ENCODE results near the gene ASCL2. TPM values are rescaled to one million over a fixed set of nuclear protein-coding genes. Genes with fewer than 3 reads are reported as not detected.
A peak's percentile ranks its signal among the peaks of the same experiment; 100 is the strongest.

ASCL2 gene
- total RNA-seq, 3 donors from 2014 or later = 0.96 to 4.8 (median 3.3) TPM

DNA sequence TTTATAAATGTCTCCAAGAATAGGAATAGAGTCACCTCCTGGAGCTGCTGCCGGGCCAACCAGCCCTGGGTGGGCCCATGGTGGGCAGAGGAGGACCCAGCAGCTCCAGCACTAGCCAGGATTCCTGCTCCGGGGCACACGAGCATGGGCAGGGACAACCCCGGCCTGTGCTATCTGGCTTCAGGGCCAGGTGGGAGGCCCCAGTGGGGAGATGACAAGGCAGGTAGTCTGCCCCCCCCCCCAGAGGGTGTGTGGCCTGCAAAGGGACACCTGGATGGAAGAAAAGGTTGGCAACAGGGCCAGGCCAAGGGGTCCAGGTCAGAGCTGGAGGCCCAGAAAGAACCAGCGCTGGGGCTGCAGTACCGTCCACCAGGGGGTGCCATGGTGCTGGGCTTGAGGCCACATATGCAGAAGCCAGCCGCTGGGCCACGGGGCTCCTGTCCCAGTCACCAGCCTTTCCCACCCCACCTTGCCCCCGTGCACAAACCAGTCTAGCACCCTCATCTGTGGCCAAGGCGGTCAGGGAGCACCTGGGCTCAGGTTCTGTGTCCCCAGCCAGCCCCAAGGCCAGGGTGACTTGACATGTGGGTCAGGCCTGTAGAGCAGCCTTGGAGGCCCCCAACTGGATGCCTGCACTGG is 34.9 kb upstream of the ASCL2 start:
- peak overlapping the region in 1 of 3 donors; percentile 44 for H3K4me3 ChIP-seq
- no peaks in the 10 kb centered on the region for H3K36me3 ChIP-seq
- peak; percentile 71 to 84 for DNase-seq (ENCODE audit: low spot score in 2 of 2)
- TF ChIP-seq, protein P1, sequence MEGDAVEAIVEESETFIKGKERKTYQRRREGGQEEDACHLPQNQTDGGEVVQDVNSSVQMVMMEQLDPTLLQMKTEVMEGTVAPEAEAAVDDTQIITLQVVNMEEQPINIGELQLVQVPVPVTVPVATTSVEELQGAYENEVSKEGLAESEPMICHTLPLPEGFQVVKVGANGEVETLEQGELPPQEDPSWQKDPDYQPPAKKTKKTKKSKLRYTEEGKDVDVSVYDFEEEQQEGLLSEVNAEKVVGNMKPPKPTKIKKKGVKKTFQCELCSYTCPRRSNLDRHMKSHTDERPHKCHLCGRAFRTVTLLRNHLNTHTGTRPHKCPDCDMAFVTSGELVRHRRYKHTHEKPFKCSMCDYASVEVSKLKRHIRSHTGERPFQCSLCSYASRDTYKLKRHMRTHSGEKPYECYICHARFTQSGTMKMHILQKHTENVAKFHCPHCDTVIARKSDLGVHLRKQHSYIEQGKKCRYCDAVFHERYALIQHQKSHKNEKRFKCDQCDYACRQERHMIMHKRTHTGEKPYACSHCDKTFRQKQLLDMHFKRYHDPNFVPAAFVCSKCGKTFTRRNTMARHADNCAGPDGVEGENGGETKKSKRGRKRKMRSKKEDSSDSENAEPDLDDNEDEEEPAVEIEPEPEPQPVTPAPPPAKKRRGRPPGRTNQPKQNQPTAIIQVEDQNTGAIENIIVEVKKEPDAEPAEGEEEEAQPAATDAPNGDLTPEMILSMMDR (IDR thresholded peaks at IDR 0.05) = peak; percentile 74 to 93 (median 90)
- TF ChIP-seq POLR2A (IDR thresholded peaks at IDR 0.05) (no peak), POLR2AphosphoS5 (IDR thresholded peaks at IDR 0.05) (no peak)
- peak overlapping the region; percentile 26 to 86 for H3K27ac ChIP-seq
- H3K9me3 ChIP-seq = no peaks in the 10 kb centered on the region
- H3K27me3 ChIP-seq = no peaks in the 10 kb centered on the region
- intact Hi-C loops (cut with DNase I; ENCODE audit: low total_unique reads) = no loop called here
- H3K4me1 ChIP-seq = peaks cover 0 to 11% of the 10 kb centered on the region in 2 donors

DNA sequence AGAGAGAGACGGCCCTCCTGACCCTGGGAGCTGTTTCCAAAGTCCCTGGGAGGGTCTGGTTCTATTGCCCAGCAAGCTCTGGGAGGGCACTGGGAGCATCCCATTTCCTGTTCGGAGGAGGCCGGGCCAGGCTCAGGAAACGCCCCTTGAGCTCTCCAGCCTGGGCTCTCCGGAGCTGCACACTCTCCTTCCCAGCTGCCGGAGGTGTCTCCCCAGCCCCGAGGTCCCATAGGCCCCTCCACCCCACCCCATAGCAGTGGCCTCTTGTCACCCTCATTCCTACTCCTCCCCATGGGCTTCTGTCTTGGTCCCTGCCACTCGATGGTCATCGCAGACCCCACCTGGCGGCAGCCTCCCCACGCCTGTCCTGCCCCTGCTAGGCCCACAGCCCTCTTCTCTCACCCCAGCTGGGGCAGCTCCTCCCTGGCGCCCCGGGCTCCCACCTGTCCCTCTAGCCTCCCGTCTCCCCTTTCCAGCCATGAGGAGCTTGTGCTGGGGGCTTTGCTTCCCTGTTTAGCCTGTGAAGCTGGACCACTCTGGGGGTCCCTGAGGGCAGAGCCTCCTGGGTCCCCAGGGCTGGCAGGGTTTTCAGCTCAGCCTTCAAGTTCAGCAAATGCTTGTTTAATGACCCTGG is 34.2 kb upstream of the ASCL2 start:
- no peak for TF ChIP-seq POLR2A (IDR thresholded peaks at IDR 0.05)
- TF ChIP-seq, protein P1 (IDR thresholded peaks at IDR 0.05) = no peak
- TF ChIP-seq POLR2AphosphoS5 (IDR thresholded peaks at IDR 0.05) = no peak
- Histone ChIP-seq H3K27ac (peak overlapping the region; percentile 26 to 86), H3K4me1 (peaks cover 0 to 11% of the 10 kb centered on the region in 2 donors), H3K4me3 (no peak overlapping the region), H3K36me3 (no peaks in the 10 kb centered on the region), H3K9me3 (no peaks in the 10 kb centered on the region), H3K27me3 (no peaks in the 10 kb centered on the region)
- peak in 1 of 2 donors; percentile 43 for DNase-seq (ENCODE audit: low spot score in 2 of 2)
- intact Hi-C loops (cut with DNase I; ENCODE audit: low total_unique reads) = no loop called here

DNA sequence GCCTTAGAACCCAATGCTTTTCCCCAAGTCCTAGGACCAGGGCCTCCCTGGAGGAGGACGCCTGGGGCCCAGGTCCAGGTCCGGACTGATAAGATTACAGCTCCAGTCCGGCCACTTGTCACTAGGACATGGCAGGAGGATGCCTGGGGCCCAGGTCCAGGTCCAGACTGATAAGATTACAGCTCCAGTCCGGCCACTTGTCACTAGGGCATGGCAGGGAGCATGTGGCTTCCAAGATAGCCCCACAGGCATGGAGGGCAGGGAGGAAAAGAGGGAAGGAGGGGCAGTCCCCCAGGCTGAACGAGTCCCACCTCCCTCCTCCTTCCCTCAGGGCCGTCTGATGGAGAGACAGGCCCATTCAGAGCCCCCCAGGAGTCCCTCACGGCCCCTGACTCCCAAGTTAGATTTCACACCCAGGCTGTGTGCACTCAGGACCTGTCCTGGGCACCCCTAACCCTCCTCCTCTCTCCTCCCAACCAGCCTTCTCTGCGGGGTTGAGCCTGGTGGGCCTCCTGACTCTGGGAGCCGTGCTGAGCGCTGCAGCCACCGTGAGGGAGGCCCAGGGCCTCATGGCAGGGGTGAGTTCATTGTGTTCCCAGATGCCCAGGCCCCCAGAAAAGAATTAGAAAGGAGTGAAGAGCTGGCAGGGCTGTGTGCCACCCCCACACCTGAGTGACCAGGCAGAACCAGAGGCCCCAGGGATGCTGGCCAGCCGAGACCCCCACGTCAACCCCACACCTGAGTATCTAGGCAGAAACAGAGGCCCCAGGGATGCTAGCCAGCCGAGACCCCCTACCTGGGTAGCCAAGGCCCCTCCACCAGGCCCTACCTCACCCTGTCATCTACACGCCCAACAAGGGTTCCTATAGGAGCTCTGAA is 33.5 kb upstream of the ASCL2 start:
- TF ChIP-seq POLR2AphosphoS5 (IDR thresholded peaks at IDR 0.05) = no peak
- TF ChIP-seq, protein P1 (IDR thresholded peaks at IDR 0.05) = no peak
- no peak for TF ChIP-seq POLR2A (IDR thresholded peaks at IDR 0.05)
- no peaks in the 10 kb centered on the region for H3K9me3 ChIP-seq
- H3K36me3 ChIP-seq = no peaks in the 10 kb centered on the region
- no peaks in the 10 kb centered on the region for H3K27me3 ChIP-seq
- peak overlapping the region in 1 of 2 donors; percentile 86 for H3K27ac ChIP-seq
- intact Hi-C loops (cut with DNase I; ENCODE audit: low total_unique reads) = no loop called here
- no peak overlapping the region for H3K4me3 ChIP-seq
- peaks cover 0 to 11% of the 10 kb centered on the region in 2 donors for H3K4me1 ChIP-seq
- DNase-seq (ENCODE audit: low spot score in 2 of 2) = peak in 1 of 2 donors; percentile 15

DNA sequence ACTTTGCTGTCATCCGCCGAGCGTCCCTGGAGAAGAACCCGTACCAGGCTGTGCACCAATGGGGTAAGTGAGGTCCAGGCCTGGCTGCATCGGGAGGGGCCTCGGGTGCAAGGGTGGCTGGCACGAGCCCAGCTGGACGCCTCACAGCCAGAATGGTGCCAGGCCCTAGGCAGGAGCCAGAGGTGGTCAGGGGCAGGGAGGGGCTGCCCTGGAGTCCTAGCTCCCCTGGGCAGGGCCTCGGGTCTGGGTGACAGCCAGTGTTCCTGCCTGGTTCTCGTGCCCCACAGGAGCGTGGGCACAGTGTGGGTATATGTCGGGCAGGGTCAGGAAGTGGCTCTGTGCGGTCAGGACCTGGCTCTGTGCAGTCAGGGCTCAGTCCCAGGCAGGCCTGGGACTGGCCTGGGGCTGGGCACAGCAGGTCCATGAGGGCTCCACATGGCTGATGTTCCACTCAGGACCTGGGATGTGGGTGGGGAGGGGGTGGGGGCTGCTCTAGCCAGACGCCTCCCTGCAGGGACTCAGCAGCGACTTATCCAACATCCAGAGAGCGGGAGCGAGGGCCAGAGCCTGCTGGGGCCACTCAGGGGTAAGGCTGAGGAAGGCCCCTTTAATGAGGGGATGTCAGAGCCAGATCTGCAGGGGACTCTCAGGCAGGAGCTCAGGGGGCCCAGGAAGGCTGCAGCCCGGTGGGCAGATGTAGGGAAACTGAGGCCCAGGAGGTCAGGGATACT is 32.7 kb upstream of the ASCL2 start:
- intact Hi-C loops (cut with DNase I; ENCODE audit: low total_unique reads) = loop anchor here (1.0 kb wide), 1 partner anchor 116 kb away; no protein-coding TSS in a partner anchor
- no peak overlapping the region for H3K4me3 ChIP-seq
- peak overlapping the region in 1 of 2 donors; percentile 48 for H3K27ac ChIP-seq
- TF ChIP-seq, protein P1 (IDR thresholded peaks at IDR 0.05) = no peak
- TF ChIP-seq POLR2AphosphoS5 (IDR thresholded peaks at IDR 0.05) (no peak), POLR2A (IDR thresholded peaks at IDR 0.05) (no peak)
- no peaks in the 10 kb centered on the region for H3K36me3 ChIP-seq
- peak; percentile 16 to 46 for DNase-seq (ENCODE audit: low spot score in 2 of 2)
- no peaks in the 10 kb centered on the region for H3K9me3 ChIP-seq
- H3K27me3 ChIP-seq = no peaks in the 10 kb centered on the region
- peaks cover 0 to 11% of the 10 kb centered on the region in 2 donors for H3K4me1 ChIP-seq
